ENCODE measurements around the gene TTLL8. TPM values are rescaled to one million over a fixed set of nuclear protein-coding genes. Genes with fewer than 3 reads are reported as not detected.

The TTLL8 gene
- total RNA-seq, 1 experiment from 2014 or later = not detected

DNA sequence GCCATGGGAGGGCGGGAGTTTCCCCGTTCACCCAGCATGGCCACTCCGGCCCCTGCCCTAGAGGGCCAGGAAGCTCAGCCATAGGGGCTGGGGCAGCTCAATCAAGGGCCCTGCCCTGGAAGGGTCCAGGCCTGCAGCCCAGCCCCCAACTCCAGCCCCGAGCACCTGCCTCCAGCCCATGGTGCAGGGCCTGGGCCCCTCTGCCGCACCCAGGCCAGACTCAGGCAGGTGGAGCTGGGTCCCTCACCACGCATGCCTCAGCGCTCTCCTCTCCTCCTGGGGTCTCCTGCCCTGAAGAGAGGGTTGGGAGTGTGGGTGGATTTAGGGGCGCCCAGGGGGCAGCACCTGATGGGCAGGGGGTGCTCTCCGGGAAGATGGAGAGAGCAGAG is 14.1 kb upstream of the TTLL8 start:
- Histone ChIP-seq H3K4me3 (no peak overlapping the region), H3K36me3 (no peaks in the 10 kb centered on the region), H3K27me3 (no peaks in the 10 kb centered on the region), H3K9me3 (no peaks in the 10 kb centered on the region)
- no peak for DNase-seq

DNA sequence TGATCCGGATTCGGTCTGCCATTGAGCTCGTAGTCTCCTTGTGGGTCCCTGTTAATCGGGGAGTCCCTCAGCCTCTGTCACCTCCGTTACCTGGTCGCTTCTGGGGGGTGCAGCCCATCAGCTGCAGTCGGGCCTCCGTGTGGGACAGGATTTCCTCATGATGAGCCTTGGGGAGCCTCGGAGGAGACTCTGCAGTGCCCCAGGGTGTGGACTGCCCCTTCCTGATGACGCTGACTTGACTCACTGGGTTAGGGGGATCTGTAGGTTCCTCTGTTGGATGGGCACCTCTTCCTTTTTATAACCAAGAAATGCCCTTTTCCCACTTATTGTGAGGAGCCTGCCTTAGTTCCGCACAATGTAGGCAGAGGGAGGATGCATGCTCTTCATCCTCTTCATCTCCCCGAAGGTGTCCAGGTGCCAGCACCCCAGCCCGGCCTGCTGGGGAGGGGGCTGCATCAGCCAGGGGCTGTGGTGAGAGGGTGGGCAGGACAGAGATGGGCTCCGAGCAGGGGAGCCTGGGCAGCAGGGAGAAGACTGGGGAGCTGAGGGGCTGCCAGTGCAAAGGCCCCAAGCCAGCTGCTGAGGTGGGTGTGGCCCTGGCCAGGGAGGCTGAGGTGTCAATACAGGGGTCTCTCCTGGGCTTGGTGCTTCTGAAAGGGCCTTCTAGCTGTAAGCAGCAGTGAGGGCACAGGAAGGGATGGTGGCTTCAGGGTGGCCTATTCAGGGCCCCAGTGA is 13.5 kb upstream of the TTLL8 start:
- no peak overlapping the region for H3K4me3 ChIP-seq
- no peaks in the 10 kb centered on the region for H3K36me3 ChIP-seq
- no peak for DNase-seq
- no peaks in the 10 kb centered on the region for H3K9me3 ChIP-seq
- no peaks in the 10 kb centered on the region for H3K27me3 ChIP-seq

GRCh38 chr22:50070366-50070765 is 12.3 kb upstream of the TTLL8 start:
- DNase-seq = no peak
- Histone ChIP-seq H3K4me3 (no peak overlapping the region), H3K27me3 (no peaks in the 10 kb centered on the region), H3K36me3 (no peaks in the 10 kb centered on the region), H3K9me3 (no peaks in the 10 kb centered on the region)

GRCh38 chr22:50068096-50068495 is 10.0 kb upstream of the TTLL8 start:
- H3K9me3 ChIP-seq = no peaks in the 10 kb centered on the region
- H3K4me3 ChIP-seq = no peak overlapping the region
- no peak for DNase-seq
- H3K27me3 ChIP-seq = no peaks in the 10 kb centered on the region
- no peaks in the 10 kb centered on the region for H3K36me3 ChIP-seq

DNA sequence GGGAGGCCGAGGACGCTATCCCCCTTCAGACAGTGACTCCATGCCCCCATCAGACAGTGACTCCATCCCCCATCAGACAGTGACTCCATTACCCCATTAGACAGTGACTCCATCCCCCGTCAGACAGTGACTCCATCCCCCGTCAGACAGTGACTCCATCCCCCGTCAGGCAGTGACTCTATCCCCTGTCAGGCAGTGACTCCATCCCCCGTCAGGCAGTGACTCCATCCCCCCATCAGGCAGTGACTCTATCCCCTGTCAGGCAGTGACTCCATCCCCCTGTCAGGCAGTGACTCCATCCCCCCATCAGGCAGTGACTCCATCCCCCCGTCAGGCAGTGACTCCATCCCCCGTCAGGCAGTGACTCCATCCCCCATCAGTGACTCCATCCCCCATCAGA is 9.1 kb upstream of the TTLL8 start:
- no peaks in the 10 kb centered on the region for H3K9me3 ChIP-seq
- DNase-seq = no peak
- H3K36me3 ChIP-seq = no peaks in the 10 kb centered on the region
- H3K27me3 ChIP-seq = no peaks in the 10 kb centered on the region
- H3K4me3 ChIP-seq = no peak overlapping the region

GRCh38 chr22:50064453-50064852 is 6.4 kb upstream of the TTLL8 start:
- Histone ChIP-seq H3K9me3 (no peaks in the 10 kb centered on the region), H3K36me3 (no peaks in the 10 kb centered on the region), H3K4me3 (no peak overlapping the region), H3K27me3 (no peaks in the 10 kb centered on the region)
- DNase-seq = no peak

- no peak for DNase-seq
- H3K9me3 ChIP-seq = no peaks in the 10 kb centered on the region
- H3K27me3 ChIP-seq = no peaks in the 10 kb centered on the region
- no peak overlapping the region for H3K4me3 ChIP-seq
- H3K36me3 ChIP-seq = no peaks in the 10 kb centered on the region
Measured at GRCh38 chr22:50063589-50064393, 5.7 kb upstream of the TTLL8 start.

DNA sequence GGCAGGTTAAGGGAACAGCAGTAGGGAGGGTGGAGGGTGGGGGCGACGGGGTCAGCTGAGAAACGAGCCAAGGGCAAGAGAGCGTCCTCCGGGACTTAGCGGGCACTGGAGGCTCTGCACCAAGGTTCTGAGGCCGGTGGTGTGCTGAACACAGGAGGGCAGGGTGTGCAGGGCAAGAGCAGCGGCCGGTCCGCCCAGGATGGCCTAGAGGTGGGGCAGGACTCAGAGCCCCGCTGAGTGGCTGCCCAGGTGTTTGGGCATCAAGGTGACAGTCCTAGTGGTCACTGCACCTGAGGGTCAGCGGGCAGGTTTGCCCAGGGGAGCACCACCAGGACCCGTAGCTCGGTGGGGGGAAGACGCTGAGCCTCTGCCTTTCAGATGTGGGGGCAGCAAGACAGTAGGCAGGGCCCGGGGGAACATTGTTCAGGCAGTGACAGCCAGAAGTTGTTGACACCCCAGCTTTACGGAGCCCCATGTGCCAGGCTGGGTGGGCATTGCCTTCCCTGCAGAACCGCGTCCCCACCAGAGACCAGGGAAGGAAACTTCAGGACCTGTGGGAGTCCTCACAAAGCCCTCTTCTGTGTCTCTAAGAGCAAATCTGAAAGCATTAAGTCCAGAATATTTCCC is 4.5 kb upstream of the TTLL8 start:
- Histone ChIP-seq H3K36me3 (no peaks in the 10 kb centered on the region), H3K4me3 (no peak overlapping the region), H3K9me3 (no peaks in the 10 kb centered on the region), H3K27me3 (no peaks in the 10 kb centered on the region)
- no peak for DNase-seq

DNA sequence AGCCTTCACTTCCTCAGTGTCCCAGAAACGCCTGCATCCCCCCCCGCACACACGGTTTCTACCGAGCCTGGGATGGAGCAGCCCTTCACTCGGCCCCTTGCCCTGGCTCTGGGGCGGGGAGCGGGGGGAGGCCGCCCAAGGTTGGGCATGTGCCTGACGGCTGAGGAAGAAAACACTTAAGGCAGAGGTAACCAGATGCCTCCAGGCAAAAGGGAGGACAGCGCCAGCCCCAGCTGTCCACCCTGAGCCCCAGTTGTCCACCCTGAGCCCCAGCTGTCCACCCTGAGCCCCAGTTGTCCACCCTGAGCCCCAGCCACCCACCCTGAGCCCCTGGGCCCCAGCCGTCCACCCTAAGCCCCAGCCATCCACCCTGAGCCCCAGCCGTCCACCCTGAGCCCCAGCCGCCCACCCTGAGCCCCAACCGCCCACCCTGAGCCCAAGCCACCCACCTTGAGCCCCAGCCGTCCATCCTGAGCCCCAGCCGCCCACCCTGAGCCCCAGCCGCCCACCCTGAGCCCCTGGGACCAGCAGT is 3.8 kb upstream of the TTLL8 start:
- Histone ChIP-seq H3K4me3 (no peak overlapping the region), H3K36me3 (no peaks in the 10 kb centered on the region), H3K9me3 (no peaks in the 10 kb centered on the region), H3K27me3 (no peaks in the 10 kb centered on the region)
- no peak for DNase-seq

- no peaks in the 10 kb centered on the region for H3K27me3 ChIP-seq
- no peak overlapping the region for H3K4me3 ChIP-seq
- H3K36me3 ChIP-seq = no peaks in the 10 kb centered on the region
- DNase-seq = no peak
- no peaks in the 10 kb centered on the region for H3K9me3 ChIP-seq
Measured at GRCh38 chr22:50061141-50061823, 3.2 kb upstream of the TTLL8 start.

DNA sequence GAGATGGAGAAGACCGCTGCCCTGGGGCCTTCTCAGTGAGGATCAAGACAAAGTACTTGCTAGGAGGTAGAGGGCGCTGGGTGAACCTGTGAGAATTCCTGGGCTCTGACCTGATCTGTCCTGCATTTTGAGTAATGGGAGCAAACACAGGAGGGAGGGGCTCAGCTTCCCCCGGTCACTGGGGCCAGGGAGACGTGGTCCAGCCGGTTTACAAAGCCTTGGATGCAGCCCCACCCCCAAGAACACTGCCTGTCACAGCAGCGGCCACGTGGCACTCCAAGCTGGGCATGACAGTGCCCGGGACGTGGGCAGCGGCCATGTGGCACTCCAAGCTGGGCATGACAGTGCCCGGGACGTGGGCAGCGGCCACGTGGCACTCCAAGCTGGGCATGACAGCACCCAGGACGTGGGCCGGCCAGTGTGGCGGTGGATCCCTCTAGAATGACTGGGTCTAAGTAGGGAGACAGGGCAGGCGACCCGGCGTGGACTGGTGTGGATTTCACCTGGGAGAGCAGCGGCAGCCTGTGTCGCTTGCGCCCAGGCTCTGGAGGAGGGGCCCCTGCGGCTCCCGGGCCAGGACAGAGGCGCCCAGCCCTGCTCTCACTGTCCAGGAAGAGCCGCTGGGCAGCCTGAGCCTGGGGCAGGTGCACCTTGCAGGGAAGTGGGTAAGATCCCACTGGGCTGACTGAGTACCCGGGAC is 2.5 kb upstream of the TTLL8 start:
- Histone ChIP-seq H3K4me3 (no peak overlapping the region), H3K36me3 (no peaks in the 10 kb centered on the region), H3K27me3 (no peaks in the 10 kb centered on the region), H3K9me3 (no peaks in the 10 kb centered on the region)
- DNase-seq = no peak

- no peak overlapping the region for H3K4me3 ChIP-seq
- DNase-seq = no peak
- H3K9me3 ChIP-seq = no peaks in the 10 kb centered on the region
- no peaks in the 10 kb centered on the region for H3K36me3 ChIP-seq
- H3K27me3 ChIP-seq = no peaks in the 10 kb centered on the region
Measured at GRCh38 chr22:50059881-50060262, 1.8 kb upstream of the TTLL8 start.

DNA sequence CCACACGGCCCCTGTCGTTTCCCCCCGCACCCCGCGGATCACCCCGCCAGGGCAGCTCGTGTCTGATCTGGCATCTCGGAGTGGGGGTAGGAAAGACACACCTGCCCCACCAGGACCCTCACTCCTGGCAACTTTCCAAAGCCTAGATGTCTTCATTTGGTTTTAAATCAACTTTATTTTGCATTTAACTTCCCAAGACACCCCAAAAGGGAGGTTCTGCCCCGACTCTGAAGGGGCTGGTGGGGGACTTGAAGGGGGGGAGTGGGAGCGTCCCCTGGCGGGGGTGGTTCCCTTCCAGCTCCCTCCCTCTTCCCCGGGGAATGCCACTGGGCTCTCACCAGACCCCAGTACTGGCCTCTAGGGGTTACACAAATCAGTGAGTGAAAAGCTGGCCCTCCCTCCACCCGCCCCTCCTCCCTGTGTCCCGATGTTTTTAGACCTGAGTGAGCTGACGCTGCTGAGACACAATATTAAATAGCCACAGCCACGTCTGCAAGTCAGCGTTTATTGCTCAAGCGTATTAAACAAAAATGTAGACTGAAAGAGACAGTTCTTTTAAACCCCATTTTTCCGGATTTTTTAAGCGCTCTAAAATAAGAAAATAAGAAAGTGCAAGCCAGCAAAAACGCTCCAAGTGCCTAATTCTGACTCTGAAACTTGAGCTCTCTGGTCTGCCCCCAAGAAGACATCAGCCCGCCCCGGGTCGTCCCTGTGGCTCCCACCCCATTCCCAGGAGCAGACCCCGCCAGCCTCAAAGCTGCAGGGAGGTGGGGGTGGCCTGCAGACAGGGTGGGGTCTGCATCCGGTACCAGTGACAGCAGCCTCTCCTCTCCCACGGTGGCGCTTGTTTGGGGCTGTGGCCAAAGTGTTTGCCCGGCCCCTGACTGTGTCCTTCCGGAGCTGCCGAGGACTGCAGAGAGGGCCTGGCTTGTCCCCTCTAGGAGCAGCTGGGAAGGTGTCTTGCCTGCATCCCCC is 1.1 kb upstream of the TTLL8 start:
- Histone ChIP-seq H3K27me3 (no peaks in the 10 kb centered on the region), H3K36me3 (no peaks in the 10 kb centered on the region), H3K9me3 (no peaks in the 10 kb centered on the region), H3K4me3 (no peak overlapping the region)
- peak; percentile 10 for DNase-seq

- DNase-seq = no peak
- H3K27me3 ChIP-seq = no peaks in the 10 kb centered on the region
- peaks cover 3% of the 10 kb centered on the region; the same call in 1 of the 2 replicates for H3K9me3 ChIP-seq
- no peak overlapping the region for H3K4me3 ChIP-seq
- H3K36me3 ChIP-seq = no peaks in the 10 kb centered on the region
Measured at GRCh38 chr22:50057278-50058060, 629 bp downstream of the TTLL8 start.

Measured in MG63 (cell line).